GM12891 (cell line): ENCODE measurements around the gene SERPINB6.

Experiments
- PAX5 ChIP-seq: IDR thresholded peaks from 2 replicates; pipeline ENCODE4 v1.6.1; 2011; ENCODE audit warnings: low read length, moderate library complexity, mild to moderate bottlenecking; ENCODE audit not compliant: insufficient read depth, severe bottlenecking
- POLR2A ChIP-seq: IDR thresholded peaks from 2 replicates; pipeline ENCODE4 v1.6.1; 2011; ENCODE audit warnings: low read depth, low read length, control low read depth
- POLR2AphosphoS5 ChIP-seq: IDR thresholded peaks from 2 replicates; pipeline ENCODE4 v1.6.1; 2011; ENCODE audit warnings: low read depth, low read length, control low read depth
- SPI1 ChIP-seq: IDR thresholded peaks from 2 replicates; pipeline ENCODE4 v1.6.1; 2011; ENCODE audit warnings: low read depth, low read length, control low read depth
- TAF1 ChIP-seq: IDR thresholded peaks from 2 replicates; pipeline ENCODE4 v1.6.1; 2011; ENCODE audit warnings: low read depth, low read length, control low read depth

DNA sequence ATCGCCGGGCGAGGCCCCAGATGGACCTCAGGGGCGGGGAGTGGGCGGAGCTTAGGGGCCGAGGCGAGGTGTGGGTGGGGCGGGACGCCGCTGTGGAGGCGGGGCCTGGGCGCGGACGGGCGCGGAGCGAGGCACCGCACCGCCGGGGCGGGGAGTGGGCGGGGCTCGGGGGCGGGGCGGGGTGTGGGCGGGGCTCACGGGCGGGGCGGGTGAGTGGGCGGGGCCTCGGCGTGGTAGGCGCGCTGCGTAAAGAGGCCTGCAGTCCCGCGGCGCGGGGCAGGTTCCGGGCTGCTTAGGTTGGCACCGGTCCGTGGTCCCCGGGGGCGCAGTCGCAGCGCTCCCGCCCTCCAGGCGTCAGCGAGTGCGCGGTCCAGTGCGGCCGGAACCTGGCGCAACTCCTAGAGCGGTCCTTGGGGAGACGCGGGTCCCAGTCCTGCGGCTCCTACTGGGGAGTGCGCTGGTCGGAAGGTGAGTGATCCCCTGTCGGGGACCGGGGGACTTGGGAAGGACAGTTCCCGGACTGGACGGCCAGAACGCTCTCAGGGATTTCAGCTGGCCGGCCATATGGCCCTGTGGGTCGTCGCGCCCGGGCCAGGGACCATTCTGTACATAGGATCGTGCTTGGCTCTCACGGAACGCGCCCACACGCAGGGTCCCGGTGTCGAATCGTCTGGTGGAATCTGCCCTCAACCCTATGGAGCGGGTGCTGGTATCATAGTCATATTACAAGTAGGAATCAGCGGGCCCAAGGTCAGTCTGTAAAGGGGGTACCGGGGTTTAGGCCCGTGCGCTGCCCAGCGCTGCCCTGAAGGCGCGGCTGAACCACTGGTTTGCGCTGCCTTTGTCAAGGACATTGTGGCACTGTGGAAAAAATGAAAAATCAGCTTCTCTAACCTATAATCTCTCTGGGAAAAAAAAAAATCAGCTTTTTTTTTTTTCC lies 28.5 kb upstream of the SERPINB6 start, which contains the start of gene NQO2:
- TF ChIP-seq POLR2AphosphoS5, result no peak
- no peak for TF ChIP-seq TAF1
- TF ChIP-seq POLR2A, result no peak
- no peak for TF ChIP-seq SPI1
- no peak for TF ChIP-seq PAX5
